HCT116 (cell line): ENCODE measurements around the gene PADI4. TPM values are rescaled to one million over a fixed set of nuclear protein-coding genes. Genes with fewer than 3 reads are reported as not detected.
A peak's percentile ranks its signal among the peaks of the same experiment; 100 is the strongest.

Experiments used
- ATAC-seq: fragments of 200-7000 bp; cut with Tn5 transposase; 2 replicates; pipeline ENCODE4 v1.9.1; 2020; ENCODE audit warnings: mild to moderate bottlenecking, moderate library complexity
- BruUV-seq: library from RNA; stranded (reverse); fragments of 400-500 nt; replicated peaks from 2 replicates; lab custom pipeline; 2021; lab: Mats Ljungman, UMichigan
- CTCF ChIA-PET: fragments of 300-600 bp; sonication (Branson Sonifier 250); formaldehyde crosslinking; loops from one replicate; lab custom pipeline; 2021; ENCODE audit warnings: antibody characterized with exemption; lab: Charles Lee
- POLR2A ChIA-PET: fragments of 300-600, 350-600 bp; sonication (Branson Sonifier 250); formaldehyde crosslinking; loops from one replicate; lab custom pipeline; 2021; ENCODE audit warnings: antibody characterized with exemption; lab: Charles Lee
- RAD21 ChIA-PET, 2 experiments: fragments of 300-600 bp; sonication (Branson Sonifier 250); formaldehyde crosslinking; loops; one replicate each; lab custom pipeline; 2023; ENCODE audit warnings: low total read pairs in 2 of 2; ENCODE audit not compliant: uncharacterized antibody in 2 of 2, unreplicated experiment in 2 of 2, low non-redundant PET in 1 of 2; lab: Charles Lee
- DNase-seq: peaks from one replicate; pipeline ENCODE4 v3.0.0-alpha.2; 2010; ENCODE audit warnings: low read depth, low spot score
- H2AFZ ChIP-seq: fragments of 200-600 bp; shearing (Covaris generic), sonication (generic); 2 replicates; pipeline ENCODE4 v1.6.1; 2017; ENCODE audit warnings: low read depth, mixed run types, mixed read lengths, antibody characterized with exemption, low read length; ENCODE audit not compliant: poor library complexity, severe bottlenecking
- H3K27ac ChIP-seq: 2 replicates; pipeline ENCODE4 v1.5.1; 2012; ENCODE audit warnings: low read depth, low read length
- H3K27me3 ChIP-seq: fragments of 200-600 bp; sonication (generic); 2 replicates; pipeline ENCODE4 v1.6.1; 2016; ENCODE audit warnings: mixed run types, low read length, mixed read lengths; ENCODE audit not compliant: insufficient read depth
- H3K36me3 ChIP-seq, 2 experiments: fragments of 200-500 bp in 1 of 2; fragments of 200-600 bp in 1 of 2; sonication (Bioruptor generic) in 1 of 2; sonication (generic) in 1 of 2; 2 replicates each; pipeline versions ENCODE4 v1.5.1 to v1.6.1; 2014 to 2016; ENCODE audit warnings: low read length in 2 of 2, inconsistent platforms in 1 of 2, mixed read lengths in 1 of 2, mixed run types in 1 of 2; ENCODE audit not compliant: insufficient read depth in 2 of 2, control insufficient read depth in 1 of 2
- H3K4me1 ChIP-seq, 2 experiments: fragments of 200-600 bp in 1 of 2; sonication (generic) in 1 of 2; 2 replicates each; pipeline versions ENCODE4 v1.5.1 to v1.6.1; 2012 to 2017; ENCODE audit warnings: low read length in 2 of 2, inconsistent platforms in 1 of 2, mild to moderate bottlenecking in 1 of 2, mixed read lengths in 1 of 2, mixed run types in 1 of 2, moderate library complexity in 1 of 2; ENCODE audit not compliant: insufficient read depth in 2 of 2, control insufficient read depth in 1 of 2
- H3K4me2 ChIP-seq: fragments of 200-600 bp; sonication (generic); 2 replicates; pipeline ENCODE4 v1.6.1; 2017; ENCODE audit warnings: mixed run types, low read length, mixed read lengths
- H3K4me3 ChIP-seq, 2 experiments: fragments of 200-600 bp in 1 of 2; sonication (generic) in 1 of 2; replicated peaks in 1 of 2; 2 replicates each; pipeline ENCODE4 v1.5.1; 2011 to 2016; ENCODE audit warnings: low read length in 2 of 2, control low read depth in 1 of 2, low read depth in 1 of 2, mild to moderate bottlenecking in 1 of 2, mixed read lengths in 1 of 2, mixed run types in 1 of 2
- H3K79me2 ChIP-seq: fragments of 200-600 bp; sonication (generic); 2 replicates; pipeline ENCODE4 v1.6.1; 2017; ENCODE audit warnings: mild to moderate bottlenecking, mixed run types, low read length, moderate library complexity, mixed read lengths; ENCODE audit not compliant: insufficient read depth
- H3K9ac ChIP-seq: fragments of 200-600 bp; sonication (generic); 2 replicates; pipeline ENCODE4 v1.6.1; 2016; ENCODE audit warnings: low read length, mixed read lengths
- H3K9me2 ChIP-seq: fragments of 200-600 bp; sonication (generic), shearing (Covaris generic); 2 replicates; pipeline ENCODE4 v1.6.1; 2017; ENCODE audit warnings: mixed run types, mild to moderate bottlenecking, moderate library complexity; ENCODE audit not compliant: insufficient read depth
- H3K9me3 ChIP-seq, 2 experiments: fragments of 200-500 bp in 1 of 2; fragments of 200-600 bp in 1 of 2; sonication (Bioruptor generic) in 1 of 2; sonication (generic) in 1 of 2; 2 replicates each; pipeline ENCODE4 v1.6.1; 2014 to 2017; ENCODE audit warnings: low read length in 2 of 2, mixed read lengths in 2 of 2, inconsistent platforms in 1 of 2, low read depth in 1 of 2, mild to moderate bottlenecking in 1 of 2, mixed run types in 1 of 2, moderate library complexity in 1 of 2; ENCODE audit not compliant: control insufficient read depth in 1 of 2, insufficient read depth in 1 of 2
- H4K20me1 ChIP-seq: fragments of 200-600 bp; sonication (generic), shearing (Covaris generic); 2 replicates; pipeline ENCODE4 v1.6.1; 2017; ENCODE audit warnings: mixed run types, mild to moderate bottlenecking, moderate library complexity; ENCODE audit not compliant: insufficient read depth
- CBX3 ChIP-seq: IDR thresholded peaks from 2 replicates; pipeline ENCODE4 v1.6.1; 2012; ENCODE audit warnings: low read depth
- CEBPB ChIP-seq: IDR thresholded peaks from 2 replicates; pipeline ENCODE4 v1.6.1; 2012; ENCODE audit warnings: low read depth
- ELF1 ChIP-seq: IDR thresholded peaks from 2 replicates; pipeline ENCODE4 v1.6.1; 2012; ENCODE audit warnings: low read depth, borderline replicate concordance
- EZH2 ChIP-seq: fragments of 200-600 bp; sonication (generic); IDR thresholded peaks from 2 replicates; pipeline ENCODE4 v1.6.1; 2017; ENCODE audit warnings: antibody characterized with exemption, mixed run types
- EZH2phosphoT487 ChIP-seq: fragments of 200-600 bp; IDR thresholded peaks from 2 replicates; pipeline ENCODE4 v1.6.1; 2018; ENCODE audit warnings: antibody characterized with exemption, borderline replicate concordance
- FOSL1 ChIP-seq: IDR thresholded peaks from 2 replicates; pipeline ENCODE4 v1.6.1; 2012; ENCODE audit warnings: low read depth
- JUND ChIP-seq: IDR thresholded peaks from 2 replicates; pipeline ENCODE4 v1.6.1; 2012
- POLR2AphosphoS5 ChIP-seq: IDR thresholded peaks from 2 replicates; pipeline ENCODE4 v1.6.1; 2011; ENCODE audit warnings: mild to moderate bottlenecking, low read depth, low read length, moderate library complexity
- SRF ChIP-seq: IDR thresholded peaks from 2 replicates; pipeline ENCODE4 v1.6.1; 2012; ENCODE audit warnings: low read depth
- YY1 ChIP-seq: IDR thresholded peaks from 2 replicates; pipeline ENCODE4 v1.6.1; 2011; ENCODE audit warnings: low read length, low read depth, moderate library complexity, mild to moderate bottlenecking; ENCODE audit not compliant: insufficient replicate concordance; ENCODE audit errors: extremely low read depth
- ZFX ChIP-seq: fragments of 450-650 bp; IDR thresholded peaks from 2 replicates; pipeline ENCODE4 v1.6.1; 2017
- ZNF274 ChIP-seq: fragments of 200-500 bp; sonication (Bioruptor generic); IDR thresholded peaks from 2 replicates; pipeline ENCODE4 v1.6.1; 2014; ENCODE audit warnings: mild to moderate bottlenecking, low read depth, low read length, inconsistent platforms
- intact Hi-C: fragments of 100-400 bp; cut with micrococcal nuclease; formaldehyde crosslinking; loops from 2 replicates; pipeline ENCODE4 v1.10.0; 2022
- total RNA-seq: library from RNA; stranded (reverse); gene quantifications from one replicate; pipeline ENCODE4 v1.2.1, GENCODE V29; 2021; ENCODE audit not compliant: unreplicated experiment
- TF ChIP-seq, protein P1 (sequence below): IDR thresholded peaks from 2 replicates; pipeline ENCODE4 v1.6.1; 2012
- TF ChIP-seq, protein P2 (sequence below): IDR thresholded peaks from 2 replicates; pipeline ENCODE4 v1.6.1; 2011; ENCODE audit warnings: mild to moderate bottlenecking, low read length, moderate library complexity; ENCODE audit not compliant: insufficient replicate concordance; ENCODE audit errors: extremely low read depth
- TF ChIP-seq, protein P3 (sequence below): IDR thresholded peaks from 2 replicates; pipeline ENCODE4 v1.6.1; 2012; ENCODE audit warnings: low read depth

PADI4 gene
- total RNA-seq, 1 experiment from 2014 or later = 0.44 TPM

DNA sequence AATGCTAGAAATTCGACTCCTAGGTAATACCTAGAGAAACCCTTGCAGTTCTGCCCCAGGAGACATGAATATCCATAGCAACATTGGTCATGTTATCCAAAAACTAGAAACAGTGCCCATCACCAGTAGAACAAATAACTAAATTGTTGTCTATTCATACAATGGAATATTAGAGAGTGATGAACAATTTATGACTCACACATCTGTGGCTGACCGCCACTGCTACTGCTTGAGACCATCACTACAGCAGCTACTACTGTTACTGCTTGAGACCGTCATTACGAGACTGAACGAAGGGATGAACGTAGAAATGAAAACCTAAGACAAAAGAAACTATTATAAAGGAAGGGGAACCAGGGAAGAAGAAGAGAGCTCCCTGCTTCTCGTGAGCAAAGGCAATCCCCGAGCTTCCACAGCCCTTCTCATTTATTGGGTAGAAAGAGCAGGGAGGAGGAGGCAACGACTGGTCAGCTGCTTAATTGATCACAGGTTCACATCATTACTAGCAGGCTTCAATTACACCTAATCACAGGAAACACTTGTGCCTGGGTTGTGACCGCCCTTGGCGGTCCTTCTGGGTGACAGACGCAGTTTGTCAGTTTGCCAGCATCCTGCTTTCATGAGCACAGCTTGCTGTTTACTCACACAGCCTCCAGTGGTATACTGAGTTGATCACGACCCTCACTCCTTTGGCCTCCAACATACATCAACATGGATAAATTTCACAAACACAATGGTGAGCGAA lies 14.1 kb upstream of the PADI4 start:
- no peak overlapping the region for H3K4me3 ChIP-seq
- no peak overlapping the region for H2AFZ ChIP-seq
- DNase-seq (no peak), ATAC-seq (no peak)
- no peaks in the 10 kb centered on the region for H3K36me3 ChIP-seq
- H4K20me1 ChIP-seq = no peaks in the 10 kb centered on the region
- H3K9me3 ChIP-seq = no peaks in the 10 kb centered on the region
- intact Hi-C loops = no loop called here
- TF ChIP-seq ZNF274 (no peak), FOSL1 (0 out of 2 replicates have a peak, but pooled peaks have one; percentile 8), SRF (no peak), CEBPB (no peak), EZH2 (no peak), CBX3 (no peak), POLR2AphosphoS5 (no peak), EZH2phosphoT487 (no peak)
- TF ChIP-seq, protein P1, sequence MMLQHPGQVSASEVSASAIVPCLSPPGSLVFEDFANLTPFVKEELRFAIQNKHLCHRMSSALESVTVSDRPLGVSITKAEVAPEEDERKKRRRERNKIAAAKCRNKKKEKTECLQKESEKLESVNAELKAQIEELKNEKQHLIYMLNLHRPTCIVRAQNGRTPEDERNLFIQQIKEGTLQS = no peak
- peaks cover 10% of the 10 kb centered on the region in 2 experiments for H3K4me1 ChIP-seq
- POLR2A ChIA-PET = no interaction called here
- no peak overlapping the region for H3K27ac ChIP-seq
- H3K79me2 ChIP-seq = no peaks in the 10 kb centered on the region
- H3K4me2 ChIP-seq = no peak overlapping the region
- no peak overlapping the region for H3K9ac ChIP-seq
- RAD21 ChIA-PET = no interaction called here
- H3K9me2 ChIP-seq = no peaks in the 10 kb centered on the region
- CTCF ChIA-PET = no interaction called here
- no TSS peak for BruUV-seq
- no peaks in the 10 kb centered on the region; the same call in 1 of the 2 replicates for H3K27me3 ChIP-seq

DNA sequence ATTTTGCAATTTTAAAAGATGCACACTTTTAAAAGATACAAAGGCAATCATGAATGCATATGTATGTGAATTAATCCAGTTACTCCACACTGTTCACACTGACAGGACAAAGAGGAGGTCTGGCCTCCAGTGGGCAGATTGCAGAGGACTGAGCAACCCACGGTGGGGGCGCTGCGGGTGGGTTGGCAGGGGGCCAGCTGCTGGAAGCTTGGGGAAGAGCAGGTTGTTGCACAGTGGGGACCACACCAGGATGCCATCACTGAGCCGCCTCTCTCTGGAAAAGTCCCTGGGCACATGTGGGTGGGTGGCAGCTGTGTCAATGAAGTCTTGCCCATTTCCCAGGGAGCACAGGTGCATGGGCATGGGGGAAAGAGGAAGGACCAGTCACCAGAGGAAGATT lies 12.7 kb upstream of the PADI4 start:
- ChIA-PET CTCF (no interaction called here), RAD21 (no interaction called here), POLR2A (no interaction called here)
- Histone ChIP-seq H3K4me2 (no peak overlapping the region), H4K20me1 (no peaks in the 10 kb centered on the region), H2AFZ (no peak overlapping the region), H3K4me3 (no peak overlapping the region), H3K9ac (no peak overlapping the region), H3K36me3 (no peaks in the 10 kb centered on the region), H3K9me3 (no peaks in the 10 kb centered on the region), H3K27me3 (no peaks in the 10 kb centered on the region; the same call in 1 of the 2 replicates), H3K27ac (no peak overlapping the region), H3K9me2 (no peaks in the 10 kb centered on the region), H3K79me2 (no peaks in the 10 kb centered on the region), H3K4me1 (peaks cover 10% of the 10 kb centered on the region in 2 experiments)
- ATAC-seq = no peak
- intact Hi-C loops = no loop called here
- DNase-seq = no peak
- no TSS peak for BruUV-seq
- TF ChIP-seq, protein P2, sequence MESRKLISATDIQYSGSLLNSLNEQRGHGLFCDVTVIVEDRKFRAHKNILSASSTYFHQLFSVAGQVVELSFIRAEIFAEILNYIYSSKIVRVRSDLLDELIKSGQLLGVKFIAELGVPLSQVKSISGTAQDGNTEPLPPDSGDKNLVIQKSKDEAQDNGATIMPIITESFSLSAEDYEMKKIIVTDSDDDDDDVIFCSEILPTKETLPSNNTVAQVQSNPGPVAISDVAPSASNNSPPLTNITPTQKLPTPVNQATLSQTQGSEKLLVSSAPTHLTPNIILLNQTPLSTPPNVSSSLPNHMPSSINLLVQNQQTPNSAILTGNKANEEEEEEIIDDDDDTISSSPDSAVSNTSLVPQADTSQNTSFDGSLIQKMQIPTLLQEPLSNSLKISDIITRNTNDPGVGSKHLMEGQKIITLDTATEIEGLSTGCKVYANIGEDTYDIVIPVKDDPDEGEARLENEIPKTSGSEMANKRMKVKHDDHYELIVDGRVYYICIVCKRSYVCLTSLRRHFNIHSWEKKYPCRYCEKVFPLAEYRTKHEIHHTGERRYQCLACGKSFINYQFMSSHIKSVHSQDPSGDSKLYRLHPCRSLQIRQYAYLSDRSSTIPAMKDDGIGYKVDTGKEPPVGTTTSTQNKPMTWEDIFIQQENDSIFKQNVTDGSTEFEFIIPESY = no peak
- TF ChIP-seq ZFX = no peak
- no peak for TF ChIP-seq ELF1
- TF ChIP-seq POLR2AphosphoS5 = no peak
- TF ChIP-seq JUND = no peak
- TF ChIP-seq CEBPB = no peak
- no peak for TF ChIP-seq SRF
- TF ChIP-seq YY1 = no peak
- TF ChIP-seq, protein P3, sequence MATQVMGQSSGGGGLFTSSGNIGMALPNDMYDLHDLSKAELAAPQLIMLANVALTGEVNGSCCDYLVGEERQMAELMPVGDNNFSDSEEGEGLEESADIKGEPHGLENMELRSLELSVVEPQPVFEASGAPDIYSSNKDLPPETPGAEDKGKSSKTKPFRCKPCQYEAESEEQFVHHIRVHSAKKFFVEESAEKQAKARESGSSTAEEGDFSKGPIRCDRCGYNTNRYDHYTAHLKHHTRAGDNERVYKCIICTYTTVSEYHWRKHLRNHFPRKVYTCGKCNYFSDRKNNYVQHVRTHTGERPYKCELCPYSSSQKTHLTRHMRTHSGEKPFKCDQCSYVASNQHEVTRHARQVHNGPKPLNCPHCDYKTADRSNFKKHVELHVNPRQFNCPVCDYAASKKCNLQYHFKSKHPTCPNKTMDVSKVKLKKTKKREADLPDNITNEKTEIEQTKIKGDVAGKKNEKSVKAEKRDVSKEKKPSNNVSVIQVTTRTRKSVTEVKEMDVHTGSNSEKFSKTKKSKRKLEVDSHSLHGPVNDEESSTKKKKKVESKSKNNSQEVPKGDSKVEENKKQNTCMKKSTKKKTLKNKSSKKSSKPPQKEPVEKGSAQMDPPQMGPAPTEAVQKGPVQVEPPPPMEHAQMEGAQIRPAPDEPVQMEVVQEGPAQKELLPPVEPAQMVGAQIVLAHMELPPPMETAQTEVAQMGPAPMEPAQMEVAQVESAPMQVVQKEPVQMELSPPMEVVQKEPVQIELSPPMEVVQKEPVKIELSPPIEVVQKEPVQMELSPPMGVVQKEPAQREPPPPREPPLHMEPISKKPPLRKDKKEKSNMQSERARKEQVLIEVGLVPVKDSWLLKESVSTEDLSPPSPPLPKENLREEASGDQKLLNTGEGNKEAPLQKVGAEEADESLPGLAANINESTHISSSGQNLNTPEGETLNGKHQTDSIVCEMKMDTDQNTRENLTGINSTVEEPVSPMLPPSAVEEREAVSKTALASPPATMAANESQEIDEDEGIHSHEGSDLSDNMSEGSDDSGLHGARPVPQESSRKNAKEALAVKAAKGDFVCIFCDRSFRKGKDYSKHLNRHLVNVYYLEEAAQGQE = no peak
